ENCODE measurements around the gene CAPG. TPM values are rescaled to one million over a fixed set of nuclear protein-coding genes. Genes with fewer than 3 reads are reported as not detected.
"Not testable (repeated sequence)": the region's sequence is repeated elsewhere in the genome, so short reads cannot be mapped to it uniquely, and the experiment has no call there.

Gene CAPG
- total RNA-seq, 1 donor from 2014 or later, result 298 TPM

- peak; percentile 90 for DNase-seq (ENCODE audit: low spot score)
These were observed 10.5 kb upstream of the CAPG start for GRCh38 chr2:85420536-85421259.

- DNase-seq (ENCODE audit: low spot score), result no peak
These were observed 9.0 kb upstream of the CAPG start for GRCh38 chr2:85419009-85419675.

- peak; percentile 85 for DNase-seq (ENCODE audit: low spot score)
These were observed 8.2 kb upstream of the CAPG start, which contains the start of gene SH2D6 for GRCh38 chr2:85418132-85419008. SH2D6 (plus strand) TSS chr2:85418714; CDS start chr2:85429466, 10,752 bp downstream.

- no peak for DNase-seq (ENCODE audit: low spot score)
These were observed 5.9 kb upstream of the CAPG start for GRCh38 chr2:85415980-85416650.

GRCh38 chr2:85414761-85415553, 4.8 kb upstream of the CAPG start:
- no peak for DNase-seq (ENCODE audit: low spot score)

GRCh38 chr2:85414421-85414759, 4.2 kb upstream of the CAPG start:
- DNase-seq (ENCODE audit: low spot score), result not testable (repeated sequence)

- DNase-seq (ENCODE audit: low spot score), result peak; percentile 76
These were observed 3.6 kb upstream of the CAPG start for GRCh38 chr2:85413592-85414420.

- no peak for DNase-seq (ENCODE audit: low spot score)
These were observed 1.2 kb upstream of the CAPG start for GRCh38 chr2:85411405-85411748.

- DNase-seq (ENCODE audit: low spot score), result no peak
These were observed 628 bp upstream of the CAPG start for GRCh38 chr2:85410584-85411404.

- DNase-seq (ENCODE audit: low spot score), result no peak
These were observed 4.7 kb downstream of the CAPG start for GRCh38 chr2:85405201-85406059.

- no peak for DNase-seq (ENCODE audit: low spot score)
These were observed 8.3 kb downstream of the CAPG start for GRCh38 chr2:85401844-85402243.

- no peak for DNase-seq (ENCODE audit: low spot score)
These were observed 8.7 kb downstream of the CAPG start for GRCh38 chr2:85401464-85401805.

- DNase-seq (ENCODE audit: low spot score), result no peak
These were observed 9.4 kb downstream of the CAPG start for GRCh38 chr2:85400541-85401463.

- no peak for DNase-seq (ENCODE audit: low spot score)
These were observed 10.1 kb downstream of the CAPG start for GRCh38 chr2:85400023-85400422.

GRCh38 chr2:85399183-85399455, 11.0 kb downstream of the CAPG start:
- DNase-seq (ENCODE audit: low spot score), result no peak

- DNase-seq (ENCODE audit: low spot score), result no peak
These were observed 11.6 kb downstream of the CAPG start for GRCh38 chr2:85398426-85399182.

- no peak for DNase-seq (ENCODE audit: low spot score)
These were observed 12.2 kb downstream of the CAPG start for GRCh38 chr2:85397925-85398331.

Measured in ureter (tissue), 1 donor.